ENCODE measurements around the gene TMEM132A. TPM values are rescaled to one million over a fixed set of nuclear protein-coding genes. Genes with fewer than 3 reads are reported as not detected.

The TMEM132A gene
- total RNA-seq, 1 donor from 2014 or later = 22.6 TPM

DNA sequence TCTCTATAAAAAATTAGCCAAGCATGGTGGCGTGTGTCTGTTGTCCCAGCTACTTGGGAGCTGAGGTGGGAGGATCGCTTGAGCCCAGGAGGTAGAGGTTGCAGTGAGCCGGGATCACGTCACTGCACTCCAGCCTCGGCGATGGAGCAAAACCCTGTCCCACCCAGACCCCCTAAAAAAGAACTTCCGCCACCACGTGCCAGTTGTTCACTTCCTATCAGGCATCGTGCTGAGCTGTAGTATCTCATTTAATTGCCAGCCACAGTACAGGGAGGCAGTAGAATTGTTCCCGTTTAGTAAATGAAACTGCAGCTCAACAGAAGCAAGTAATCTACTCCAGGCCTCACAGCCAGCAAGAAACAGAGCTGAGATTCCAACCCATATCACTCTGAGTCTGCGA lies 3.0 kb upstream of the TMEM132A start:
- DNase-seq (ENCODE audit: low read depth) (no peak), FAIRE-seq (no peak)
- no peak for TF ChIP-seq CTCF (IDR thresholded peaks at IDR 0.05; ENCODE audit: insufficient read depth, low read length, severe bottlenecking)
- no peak overlapping the region for H3K4me3 ChIP-seq (ENCODE audit: low read depth, low read length)
- no peaks in the 10 kb centered on the region for H3K27me3 ChIP-seq (ENCODE audit: control insufficient read depth, insufficient read depth, low read length)
- H3K36me3 ChIP-seq (ENCODE audit: control insufficient read depth, insufficient read depth, low read length) = peaks cover 15% of the 10 kb centered on the region

- Histone ChIP-seq H3K27me3 (ENCODE audit: control insufficient read depth, insufficient read depth, low read length) (no peaks in the 10 kb centered on the region), H3K36me3 (ENCODE audit: control insufficient read depth, insufficient read depth, low read length) (peaks cover 15% of the 10 kb centered on the region), H3K4me3 (ENCODE audit: low read depth, low read length) (no peak overlapping the region)
- no peak for FAIRE-seq
- no peak for TF ChIP-seq CTCF (IDR thresholded peaks at IDR 0.05; ENCODE audit: insufficient read depth, low read length, severe bottlenecking)
- no peak for DNase-seq (ENCODE audit: low read depth)
These were observed 2.4 kb upstream of the TMEM132A start for GRCh38 chr11:60921777-60922335.

DNA sequence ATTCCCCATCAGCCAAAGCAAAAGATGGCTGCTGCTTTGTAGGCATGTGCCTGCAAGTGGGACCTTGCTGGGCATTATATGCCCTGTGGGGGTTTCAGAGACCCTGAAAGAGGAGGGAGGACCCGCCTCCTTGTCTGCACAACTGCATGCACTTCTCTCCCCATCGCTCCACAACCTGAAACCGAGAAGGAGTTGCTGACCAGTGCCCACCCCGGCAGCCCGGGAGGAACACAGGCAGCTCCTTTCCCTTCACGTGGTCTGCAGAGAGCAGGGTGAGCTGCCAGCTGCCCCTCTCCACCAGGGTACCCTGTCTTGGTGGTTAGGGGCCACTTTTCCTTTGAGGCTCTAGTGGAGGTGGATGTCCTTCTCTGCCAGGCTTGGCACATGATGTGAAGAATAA lies 1.4 kb upstream of the TMEM132A start:
- H3K27me3 ChIP-seq (ENCODE audit: control insufficient read depth, insufficient read depth, low read length) = no peaks in the 10 kb centered on the region
- H3K36me3 ChIP-seq (ENCODE audit: control insufficient read depth, insufficient read depth, low read length) = peaks cover 18% of the 10 kb centered on the region
- H3K4me3 ChIP-seq (ENCODE audit: low read depth, low read length) = no peak overlapping the region
- TF ChIP-seq CTCF (IDR thresholded peaks at IDR 0.05; ENCODE audit: insufficient read depth, low read length, severe bottlenecking) = no peak
- DNase-seq (ENCODE audit: low read depth) (no peak), FAIRE-seq (no peak)

DNA sequence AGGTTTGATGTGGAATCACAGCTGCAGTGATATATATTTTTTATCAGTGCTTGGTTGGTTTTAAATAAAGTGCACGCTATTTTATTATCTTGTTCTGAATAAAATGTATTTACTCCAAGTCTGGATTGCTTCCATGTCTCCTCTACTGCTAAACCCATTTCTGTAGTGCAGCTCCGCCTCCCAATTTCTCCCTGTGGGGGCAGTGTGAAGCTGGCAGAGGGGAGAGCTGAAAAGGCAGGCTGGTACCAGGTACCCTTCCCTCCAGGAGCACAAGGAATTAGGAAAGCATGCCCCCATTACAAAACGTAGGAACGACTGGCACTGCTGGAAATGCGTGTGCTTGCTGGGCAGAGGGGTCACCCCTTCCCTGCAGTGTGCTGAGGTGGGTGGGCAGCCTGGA lies 934 bp upstream of the TMEM132A start:
- TF ChIP-seq CTCF (IDR thresholded peaks at IDR 0.05; ENCODE audit: insufficient read depth, low read length, severe bottlenecking) = no peak
- no peaks in the 10 kb centered on the region for H3K27me3 ChIP-seq (ENCODE audit: control insufficient read depth, insufficient read depth, low read length)
- peaks cover 20% of the 10 kb centered on the region for H3K36me3 ChIP-seq (ENCODE audit: control insufficient read depth, insufficient read depth, low read length)
- FAIRE-seq = no peak
- no peak for DNase-seq (ENCODE audit: low read depth)
- no peak overlapping the region for H3K4me3 ChIP-seq (ENCODE audit: low read depth, low read length)

GRCh38 chr11:60923800-60924109 lies 505 bp upstream of the TMEM132A start:
- no peak for TF ChIP-seq CTCF (IDR thresholded peaks at IDR 0.05; ENCODE audit: insufficient read depth, low read length, severe bottlenecking)
- FAIRE-seq (no peak), DNase-seq (ENCODE audit: low read depth) (no peak)
- peak overlapping the region; percentile 79 for H3K4me3 ChIP-seq (ENCODE audit: low read depth, low read length)
- H3K36me3 ChIP-seq (ENCODE audit: control insufficient read depth, insufficient read depth, low read length) = peaks cover 24% of the 10 kb centered on the region
- no peaks in the 10 kb centered on the region for H3K27me3 ChIP-seq (ENCODE audit: control insufficient read depth, insufficient read depth, low read length)
